ENCODE data around the gene ZBTB34.

The ZBTB34 gene

GRCh38 chr9:126919193-126919592 lies 58.8 kb downstream of the ZBTB34 start:
- Histone ChIP-seq H3K4me3 (ENCODE audit: low read length) (no peak overlapping the region), H3K27ac (ENCODE audit: low read depth, low read length) (no peak overlapping the region), H3K36me3 (ENCODE audit: control insufficient read depth, low read length) (no peaks in the 10 kb centered on the region), H4K20me1 (ENCODE audit: control insufficient read depth, insufficient read depth, low read depth, low read length) (peaks cover 6% of the 10 kb centered on the region), H3K9me2 (replicated peaks; ENCODE audit: control insufficient read depth, low read length) (no peaks in the 10 kb centered on the region), H3K4me1 (ENCODE audit: control insufficient read depth, low read length) (peaks cover 8% of the 10 kb centered on the region), H3K27me3 (ENCODE audit: control insufficient read depth, low read length) (no peaks in the 10 kb centered on the region), H3K79me2 (ENCODE audit: control insufficient read depth, low read length) (no peaks in the 10 kb centered on the region), H3K4me2 (ENCODE audit: low read length) (no peak overlapping the region), H3F3A (ENCODE audit: control insufficient read depth, insufficient read depth) (no peaks in the 10 kb centered on the region), H3K9me3 (ENCODE audit: control insufficient read depth, insufficient read depth, low read length) (no peaks in the 10 kb centered on the region)
- no peak for TF ChIP-seq EZH2phosphoT487 (IDR thresholded peaks at IDR 0.05; ENCODE audit: borderline replicate concordance, low read length)
- TF ChIP-seq CTCF (IDR thresholded peaks at IDR 0.05; ENCODE audit: low read depth, low read length, poor library complexity, severe bottlenecking), result no peak

GRCh38 chr9:126925876-126926275 lies 65.4 kb downstream of the ZBTB34 start:
- Histone ChIP-seq H3K4me2 (ENCODE audit: low read length) (no peak overlapping the region), H3F3A (ENCODE audit: control insufficient read depth, insufficient read depth) (no peaks in the 10 kb centered on the region), H3K9me3 (ENCODE audit: control insufficient read depth, insufficient read depth, low read length) (no peaks in the 10 kb centered on the region), H3K27ac (ENCODE audit: low read depth, low read length) (no peak overlapping the region), H3K4me1 (ENCODE audit: control insufficient read depth, low read length) (no peaks in the 10 kb centered on the region), H3K27me3 (ENCODE audit: control insufficient read depth, low read length) (no peaks in the 10 kb centered on the region; the same call in 1 of the 2 replicates), H3K4me3 (ENCODE audit: low read length) (no peak overlapping the region), H3K79me2 (ENCODE audit: control insufficient read depth, low read length) (no peaks in the 10 kb centered on the region), H3K36me3 (ENCODE audit: control insufficient read depth, low read length) (no peaks in the 10 kb centered on the region), H4K20me1 (ENCODE audit: control insufficient read depth, insufficient read depth, low read depth, low read length) (no peaks in the 10 kb centered on the region; the same call in 1 of the 2 replicates), H3K9me2 (replicated peaks; ENCODE audit: control insufficient read depth, low read length) (no peaks in the 10 kb centered on the region)
- TF ChIP-seq CTCF (IDR thresholded peaks at IDR 0.05; ENCODE audit: low read depth, low read length, poor library complexity, severe bottlenecking) (no peak), EZH2phosphoT487 (IDR thresholded peaks at IDR 0.05; ENCODE audit: borderline replicate concordance, low read length) (no peak)

GRCh38 chr9:126926364-126926763 lies 65.9 kb downstream of the ZBTB34 start:
- H3F3A ChIP-seq (ENCODE audit: control insufficient read depth, insufficient read depth), result no peaks in the 10 kb centered on the region
- H4K20me1 ChIP-seq (ENCODE audit: control insufficient read depth, insufficient read depth, low read depth, low read length), result no peaks in the 10 kb centered on the region; the same call in 1 of the 2 replicates
- H3K27ac ChIP-seq (ENCODE audit: low read depth, low read length), result no peak overlapping the region
- no peak overlapping the region for H3K4me3 ChIP-seq (ENCODE audit: low read length)
- no peaks in the 10 kb centered on the region for H3K4me1 ChIP-seq (ENCODE audit: control insufficient read depth, low read length)
- no peaks in the 10 kb centered on the region for H3K36me3 ChIP-seq (ENCODE audit: control insufficient read depth, low read length)
- H3K9me2 ChIP-seq (replicated peaks; ENCODE audit: control insufficient read depth, low read length), result no peaks in the 10 kb centered on the region
- H3K27me3 ChIP-seq (ENCODE audit: control insufficient read depth, low read length), result no peaks in the 10 kb centered on the region; the same call in 1 of the 2 replicates
- TF ChIP-seq CTCF (IDR thresholded peaks at IDR 0.05; ENCODE audit: low read depth, low read length, poor library complexity, severe bottlenecking), result no peak
- TF ChIP-seq EZH2phosphoT487 (IDR thresholded peaks at IDR 0.05; ENCODE audit: borderline replicate concordance, low read length), result no peak
- no peak overlapping the region for H3K4me2 ChIP-seq (ENCODE audit: low read length)
- no peaks in the 10 kb centered on the region for H3K9me3 ChIP-seq (ENCODE audit: control insufficient read depth, insufficient read depth, low read length)
- no peaks in the 10 kb centered on the region for H3K79me2 ChIP-seq (ENCODE audit: control insufficient read depth, low read length)

Data from DOHH2 (cell line).